B cell (primary cell): ENCODE results near the gene ORAI1. TPM values are rescaled to one million over a fixed set of nuclear protein-coding genes. Genes with fewer than 3 reads are reported as not detected.
"Not testable (repeated sequence)": the region's sequence is repeated elsewhere in the genome, so short reads cannot be mapped to it uniquely, and the experiment has no call there.

Experiments used
- ATAC-seq: fragments of 200-7000 bp; cut with Tn5 transposase; one replicate; pipeline ENCODE4 v1.10.0; 2021; ENCODE audit warnings: low read depth, mild to moderate bottlenecking, moderate number of reproducible peaks, moderate library complexity
- CTCF ChIA-PET: fragments of 350-600 bp; sonication (Branson Sonifier 250); formaldehyde crosslinking; loops from one replicate; lab custom pipeline; 2021; ENCODE audit warnings: antibody characterized with exemption, inconsistent platforms; lab: Charles Lee
- POLR2A ChIA-PET: fragments of 350-600 bp; sonication (Branson Sonifier 250); formaldehyde crosslinking; loops from one replicate; lab custom pipeline; 2021; ENCODE audit warnings: antibody characterized with exemption; lab: Charles Lee
- DNase-seq: peaks from one replicate; pipeline ENCODE4 v3.0.0; 2013
- H2AFZ ChIP-seq: 2 replicates; pipeline ENCODE4 v1.6.1; 2012; ENCODE audit warnings: mild to moderate bottlenecking, low read depth, low read length; ENCODE audit not compliant: insufficient read depth, poor library complexity, severe bottlenecking
- H3K27ac ChIP-seq, 2 donors: 1 replicate in 1 of 2; 2 replicates in 1 of 2; pipeline ENCODE4 v1.5.1; 2012 to 2013; ENCODE audit warnings: low read length in 2 of 2, mild to moderate bottlenecking in 2 of 2, moderate library complexity in 1 of 2
- H3K27me3 ChIP-seq, 4 experiments: fragments of 200-600 bp in 1 of 4; sonication (generic) in 1 of 4; replicated peaks in 1 of 4; 1 replicate in 2 of 4; 2 replicates in 2 of 4; pipeline versions ENCODE4 v1.6.1 to v1.7.0; 2013 to 2016; ENCODE audit warnings: low read length in 3 of 4, mild to moderate bottlenecking in 2 of 4, mixed read lengths in 1 of 4, moderate library complexity in 1 of 4; ENCODE audit not compliant: insufficient read depth in 4 of 4, control insufficient read depth in 3 of 4; ENCODE audit errors: control extremely low read depth in 1 of 4
- H3K36me3 ChIP-seq, 2 experiments: replicated peaks in 1 of 2; 1 replicate in 1 of 2; 2 replicates in 1 of 2; pipeline versions ENCODE4 v1.6.1 to v1.7.1; 2013; ENCODE audit warnings: low read length in 1 of 2; ENCODE audit not compliant: insufficient read depth in 2 of 2, control insufficient read depth in 1 of 2; ENCODE audit errors: control extremely low read depth in 1 of 2, extremely low read depth in 1 of 2
- H3K4me1 ChIP-seq, 2 donors: fragments of 200-600 bp in 1 of 2; sonication (generic) in 1 of 2; 1 replicate in 1 of 2; 2 replicates in 1 of 2; pipeline versions ENCODE4 v1.5.1 to v1.6.1; 2013 to 2017; ENCODE audit warnings: low read length in 2 of 2; ENCODE audit not compliant: control insufficient read depth in 2 of 2, insufficient read depth in 2 of 2
- H3K4me2 ChIP-seq: replicated peaks from 2 replicates; pipeline ENCODE3; 2012; ENCODE audit warnings: mild to moderate bottlenecking, low read depth, low read length; ENCODE audit not compliant: poor library complexity, severe bottlenecking
- H3K4me3 ChIP-seq, 5 experiments: fragments of 200-600 bp in 1 of 5; sonication (generic) in 1 of 5; 1 replicate in 3 of 5; 2 replicates in 2 of 5; pipeline versions ENCODE4 v1.5.1 to v1.7.0; 2011 to 2016; ENCODE audit warnings: low read length in 4 of 5, mild to moderate bottlenecking in 4 of 5, low read depth in 2 of 5, control low read depth in 1 of 5, moderate library complexity in 1 of 5; ENCODE audit not compliant: insufficient read depth in 1 of 5; ENCODE audit errors: control extremely low read depth in 1 of 5, extremely low read depth in 1 of 5
- H3K79me2 ChIP-seq: fragments of 200-600 bp; sonication (generic); one replicate; pipeline ENCODE4 v1.6.0; 2016; ENCODE audit warnings: low read length; ENCODE audit not compliant: control insufficient read depth, insufficient read depth
- H3K9ac ChIP-seq: fragments of 200-600 bp; sonication (generic); 2 replicates; pipeline ENCODE4 v1.6.1; 2017; ENCODE audit warnings: mild to moderate bottlenecking, low read length, moderate library complexity
- H3K9me3 ChIP-seq, 3 donors: one replicate each; pipeline versions ENCODE4 v1.6.1 to v1.7.1; 2013; ENCODE audit warnings: low read length in 2 of 3; ENCODE audit not compliant: control insufficient read depth in 2 of 3, insufficient read depth in 1 of 3; ENCODE audit errors: control extremely low read depth in 1 of 3
- H4K20me1 ChIP-seq: 2 replicates; pipeline ENCODE4 v1.6.0; 2012; ENCODE audit warnings: mild to moderate bottlenecking, low read length; ENCODE audit not compliant: insufficient read depth, control insufficient read depth, poor library complexity, severe bottlenecking
- H3K27ac Mint-ChIP-seq: one replicate; pipeline ENCODE4 v1.8.0; 2021; ENCODE audit warnings: mixed read lengths
- H3K27me3 Mint-ChIP-seq: one replicate; pipeline ENCODE4 v1.8.0; 2021; ENCODE audit warnings: mixed read lengths
- H3K4me1 Mint-ChIP-seq: one replicate; pipeline ENCODE4 v1.8.0; 2021; ENCODE audit warnings: mixed read lengths
- H3K4me3 Mint-ChIP-seq: one replicate; pipeline ENCODE4 v1.8.0; 2021; ENCODE audit warnings: mixed read lengths
- H3K9me3 Mint-ChIP-seq: one replicate; pipeline ENCODE4 v1.8.0; 2022; ENCODE audit warnings: mixed read lengths; ENCODE audit not compliant: insufficient read depth
- CTCF ChIP-seq: fragments of 200-600 bp; IDR thresholded peaks from one replicate; pipeline ENCODE4 v1.8.0; 2022; ENCODE audit warnings: antibody characterized with exemption, mild to moderate bottlenecking
- EZH2 ChIP-seq: IDR thresholded peaks from 2 replicates; pipeline ENCODE4 v1.6.1; 2012; ENCODE audit warnings: borderline replicate concordance, low read depth, mild to moderate bottlenecking, moderate library complexity, low read length; ENCODE audit not compliant: insufficient read depth, poor library complexity, severe bottlenecking
- WGBS: methylation state at CpG from one replicate; pipeline ENCODE4 v1.1.5; 2013; ENCODE audit warnings: missing lambda C conversion rate; ENCODE audit not compliant: insufficient coverage; 5-methylcytosine and 5-hydroxymethylcytosine counted together
- intact Hi-C: fragments of 100-400 bp; cut with micrococcal nuclease; formaldehyde crosslinking; loops from one replicate; pipeline ENCODE4 v1.10.0; 2022
- polyA plus RNA-seq: library from polyadenylated mRNA; depleted of rRNA; stranded (reverse); fragments of >200 nt; gene quantifications from 2 replicates; pipeline ENCODE4 v1.2.3, GENCODE V29; 2012
- total RNA-seq, 2 donors: library from RNA; stranded (reverse); fragments of 120-200 nt in 1 of 2; gene quantifications; 1 replicate in 1 of 2; 2 replicates in 1 of 2; pipeline versions ENCODE4 v1.2.3 to v1.2.4, GENCODE V29; 2013 to 2022

Gene ORAI1
- total and polyA plus RNA-seq, 2 donors (not counting 1 experiment from before 2014, with no cell fraction given) = 43.2 to 66.0 TPM

- no peak for ATAC-seq
- no peak overlapping the region for H3K4me2 ChIP-seq
- H3K9ac ChIP-seq = no peak overlapping the region
- no peaks in the 10 kb centered on the region for H3K9me3 ChIP-seq
- H3K4me1 ChIP-seq = peaks cover 0 to 4% of the 10 kb centered on the region in 2 donors
- Mint-ChIP-seq H3K4me1 (peaks cover 4% of the 10 kb centered on the region), H3K4me3 (no peak overlapping the region), H3K27me3 (no peaks in the 10 kb centered on the region), H3K9me3 (no peaks in the 10 kb centered on the region), H3K27ac (no peak overlapping the region)
- ChIA-PET POLR2A (no interaction called here), CTCF (interaction anchor here (1.1 to 9.6 kb wide), 3 partner anchors 51 to 178 kb away, joined by 5 to 178 read pairs (median 39); partner anchors contain the start of gene ORAI1)
- H3K79me2 ChIP-seq = peaks cover 3% of the 10 kb centered on the region
- TF ChIP-seq CTCF = no peak
- no peak for TF ChIP-seq EZH2
- no peak for DNase-seq
- H3K4me3 ChIP-seq = no peak overlapping the region
- no peak overlapping the region for H3K27ac ChIP-seq
- intact Hi-C loops = no loop called here
- no peaks in the 10 kb centered on the region for H3K27me3 ChIP-seq
- H2AFZ ChIP-seq = no peak overlapping the region
- H4K20me1 ChIP-seq = no peaks in the 10 kb centered on the region
- WGBS = no CpG with 5 or more reads among the region's 3 CpGs
- H3K36me3 ChIP-seq = no peaks in the 10 kb centered on the region
Measured at GRCh38 chr12:121678305-121678704, 52.0 kb downstream of the ORAI1 start.

- no peaks in the 10 kb centered on the region for H3K27me3 ChIP-seq
- H3K79me2 ChIP-seq = peaks cover 3% of the 10 kb centered on the region
- ATAC-seq = no peak
- no peaks in the 10 kb centered on the region for H4K20me1 ChIP-seq
- WGBS = 86% methylated on average over 8 of the region's 9 CpGs
- ChIA-PET POLR2A (interaction anchor here (0.6 kb wide), 1 partner anchor 200 kb away, joined by 9 read pairs; no protein-coding TSS in a partner anchor), CTCF (interaction anchor here (0.7 to 9.6 kb wide), 5 partner anchors 10 to 126 kb away, joined by 3 to 178 read pairs (median 5); partner anchors contain the start of gene ORAI1)
- peaks cover 0 to 3% of the 10 kb centered on the region in 2 donors for H3K4me1 ChIP-seq
- no peak overlapping the region for H3K4me3 ChIP-seq
- no peak overlapping the region for H3K4me2 ChIP-seq
- no peak overlapping the region for H3K9ac ChIP-seq
- Mint-ChIP-seq H3K4me1 (peaks cover 2% of the 10 kb centered on the region), H3K27ac (peak overlapping the region; percentile 65), H3K27me3 (no peaks in the 10 kb centered on the region), H3K4me3 (no peak overlapping the region), H3K9me3 (no peaks in the 10 kb centered on the region)
- no peaks in the 10 kb centered on the region for H3K36me3 ChIP-seq
- H2AFZ ChIP-seq = no peak overlapping the region
- intact Hi-C loops = no loop called here
- TF ChIP-seq CTCF (no peak), EZH2 (no peak)
- no peaks in the 10 kb centered on the region for H3K9me3 ChIP-seq
- DNase-seq = no peak
- H3K27ac ChIP-seq = no peak overlapping the region
Measured at GRCh38 chr12:121678716-121679300, 52.5 kb downstream of the ORAI1 start.

- ATAC-seq, H3K4me1 ChIP-seq, H3K9me3 ChIP-seq, H3K9me3 Mint-ChIP-seq, H4K20me1 ChIP-seq, H3K27me3 Mint-ChIP-seq, H3K4me3 Mint-ChIP-seq, DNase-seq, H3K36me3 ChIP-seq, H3K4me3 ChIP-seq, intact Hi-C loops, H3K27me3 ChIP-seq, H3K4me2 ChIP-seq, H2AFZ ChIP-seq, H3K79me2 ChIP-seq, H3K27ac ChIP-seq, H3K9ac ChIP-seq, H3K4me1 Mint-ChIP-seq: not testable (repeated sequence)
- H3K27ac Mint-ChIP-seq = peak overlapping the region; percentile 43
- ChIA-PET CTCF (interaction anchor here (0.7 to 9.6 kb wide), 7 partner anchors 11 to 185 kb away, joined by 3 to 178 read pairs (median 5); partner anchors contain the start of gene ORAI1), POLR2A (interaction anchor here (0.7 kb wide), 1 partner anchor 212 kb away, joined by 3 read pairs; no protein-coding TSS in a partner anchor)
- WGBS = 94% methylated on average over 6 of the region's 13 CpGs
Measured at GRCh38 chr12:121679661-121680197, 53.4 kb downstream of the ORAI1 start.
